Amniotic epithelial cell (primary cell): ENCODE results near the gene UGT2B28.
"Not testable (repeated sequence)": the region's sequence is repeated elsewhere in the genome, so short reads cannot be mapped to it uniquely, and the experiment has no call there.

Source experiments
- DNase-seq: peaks from one replicate; pipeline ENCODE4 v3.0.0-alpha.2; 2010; ENCODE audit warnings: low read depth

UGT2B28 gene

DNA sequence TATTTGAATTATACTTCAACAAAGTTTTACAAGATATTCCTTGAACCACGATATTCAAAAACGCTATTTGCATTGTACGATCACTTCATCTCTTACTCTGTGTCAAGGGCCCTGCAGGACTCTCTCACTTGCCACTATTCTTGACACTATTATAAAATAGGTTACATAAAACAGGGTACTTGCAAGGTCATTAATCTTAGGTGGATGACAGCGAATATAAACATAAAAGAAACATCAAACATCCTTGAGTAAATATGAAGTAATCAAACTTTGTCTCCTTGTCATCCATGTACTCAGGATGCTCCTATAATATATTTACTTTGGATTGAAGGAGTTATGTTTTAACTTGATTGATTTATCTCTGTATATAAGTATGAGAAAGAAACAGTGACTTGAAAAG lies at the start of gene UGT2B28:
Gene UGT2B28 (plus strand): TSS at position 395 of the 400 bp plus-strand sequence. CDS start 26 bp downstream, outside the sequence.
- DNase-seq: not testable (repeated sequence)

- no peak for DNase-seq
These were observed 41.2 kb upstream of the UGT2B28 start for GRCh38 chr4:69239092-69239491.

- DNase-seq: peak; percentile 16
These were observed 40.6 kb upstream of the UGT2B28 start for GRCh38 chr4:69239557-69240168.

- DNase-seq: not testable (repeated sequence)
These were observed 39.5 kb upstream of the UGT2B28 start for GRCh38 chr4:69240787-69241186.

DNA sequence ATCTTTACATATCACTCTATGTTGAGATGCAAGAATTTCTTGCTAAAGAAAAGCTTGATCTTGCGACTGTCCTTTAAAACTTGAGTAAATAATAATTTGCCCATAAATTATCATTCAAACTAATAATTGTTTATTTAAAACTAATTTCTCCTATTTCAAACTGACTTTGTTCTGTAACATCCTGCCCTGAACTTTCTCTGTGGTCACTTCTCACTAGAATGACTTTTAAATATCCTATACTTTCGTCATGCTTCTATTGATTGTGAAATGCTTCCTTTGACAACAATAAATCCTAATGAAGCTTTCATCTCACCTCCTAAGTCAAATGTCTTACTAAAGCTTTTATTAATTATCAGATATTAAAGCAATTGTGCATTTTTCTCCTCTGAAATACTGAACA lies 38.5 kb upstream of the UGT2B28 start:
- DNase-seq: not testable (repeated sequence)

GRCh38 chr4:69242562-69243240 lies 37.6 kb upstream of the UGT2B28 start:
- not testable (repeated sequence) for DNase-seq

- not testable (repeated sequence) for DNase-seq
These were observed 29.4 kb upstream of the UGT2B28 start for GRCh38 chr4:69250884-69251283.

GRCh38 chr4:69253147-69253772 lies 27.0 kb upstream of the UGT2B28 start:
- not testable (repeated sequence) for DNase-seq

- DNase-seq: not testable (repeated sequence)
These were observed 11.7 kb upstream of the UGT2B28 start for GRCh38 chr4:69268612-69269011.

- DNase-seq: not testable (repeated sequence)
These were observed 16.1 kb downstream of the UGT2B28 start for GRCh38 chr4:69296356-69296755.

- not testable (repeated sequence) for DNase-seq
These were observed 28.3 kb downstream of the UGT2B28 start for GRCh38 chr4:69308426-69309033.

- DNase-seq: not testable (repeated sequence)
These were observed 29.3 kb downstream of the UGT2B28 start for GRCh38 chr4:69309549-69310076.

- not testable (repeated sequence) for DNase-seq
These were observed 30.0 kb downstream of the UGT2B28 start for GRCh38 chr4:69310262-69310661.

- peak; percentile 7 for DNase-seq
These were observed 37.5 kb downstream of the UGT2B28 start for GRCh38 chr4:69317669-69318298.

GRCh38 chr4:69321153-69321729 lies 41.0 kb downstream of the UGT2B28 start:
- no peak for DNase-seq

DNA sequence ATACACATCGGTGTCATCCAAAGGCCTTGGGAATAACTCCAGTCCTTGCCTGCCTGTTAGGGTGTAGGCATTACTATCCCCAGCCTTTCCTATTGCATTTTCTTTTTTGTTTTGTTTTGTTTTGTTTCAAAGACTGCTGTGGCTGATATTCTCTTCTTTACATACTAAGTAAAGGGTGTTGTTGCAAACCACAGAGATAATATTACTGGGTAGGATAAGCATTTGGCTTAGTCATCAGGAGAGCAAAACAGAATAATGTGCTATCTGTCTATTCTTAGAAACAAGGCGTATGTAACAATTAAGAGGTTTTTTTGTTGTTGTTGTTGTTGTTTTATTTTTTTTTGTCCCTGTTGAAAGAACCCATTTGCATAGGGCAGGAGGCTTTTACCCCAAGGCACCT lies 41.8 kb downstream of the UGT2B28 start:
- DNase-seq: peak; percentile 76

GRCh38 chr4:69323284-69323683 lies 43.0 kb downstream of the UGT2B28 start:
- peak; percentile 5 for DNase-seq

DNA sequence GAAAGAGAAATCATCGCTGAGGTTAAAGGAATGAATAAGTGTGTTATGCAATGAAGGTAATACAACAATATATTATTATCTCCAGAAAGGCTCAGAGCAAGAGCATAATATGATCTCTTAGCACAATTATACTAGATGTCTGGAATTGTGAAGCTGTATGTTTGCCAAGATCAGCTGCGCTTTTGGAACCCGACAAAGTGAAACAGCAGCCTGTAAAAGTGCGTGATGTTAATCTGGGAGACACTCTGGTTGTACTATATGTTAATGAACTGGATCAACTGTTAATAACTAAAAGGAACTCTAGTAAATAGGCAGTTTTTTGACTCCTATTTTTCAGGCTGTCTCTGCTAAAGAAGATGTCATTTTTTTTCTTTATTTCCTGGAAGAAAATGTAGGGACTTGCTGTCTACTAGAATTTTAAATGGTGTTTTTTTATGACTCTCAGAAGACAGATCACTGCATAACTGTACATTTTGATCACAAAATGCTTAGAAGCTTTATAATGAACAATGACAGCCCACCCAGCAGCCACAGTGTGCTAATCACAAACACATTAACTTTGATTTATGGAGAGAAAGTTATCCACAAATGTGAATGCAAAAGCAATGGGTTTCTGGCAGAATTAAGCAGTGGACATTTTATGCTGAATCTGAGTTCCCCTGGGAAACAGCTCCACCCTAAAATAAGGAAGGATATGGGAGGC lies 50.2 kb downstream of the UGT2B28 start:
- DNase-seq: peak; percentile 6

- not testable (repeated sequence) for DNase-seq
These were observed 51.0 kb downstream of the UGT2B28 start for GRCh38 chr4:69331304-69331703.

GRCh38 chr4:69335485-69335884 lies 55.2 kb downstream of the UGT2B28 start:
- DNase-seq: peak; percentile 6

DNA sequence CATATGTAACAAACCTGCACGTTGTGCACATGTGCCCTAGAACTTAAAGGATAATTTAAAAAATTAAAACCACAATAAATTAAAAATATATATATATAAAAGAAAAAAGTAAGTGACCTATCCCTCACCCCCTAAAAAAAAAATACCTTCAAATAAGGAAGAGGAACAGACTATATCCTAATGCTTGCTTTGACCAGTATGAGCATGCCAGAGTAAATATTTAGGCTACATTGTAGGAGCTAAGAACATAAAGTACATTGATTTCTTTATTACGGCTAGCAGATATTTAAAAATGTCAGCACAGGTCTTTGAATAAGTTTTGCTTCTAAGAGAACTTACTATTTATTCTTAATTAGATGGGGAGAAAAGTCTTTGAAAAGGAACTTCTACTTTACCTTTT lies 62.8 kb downstream of the UGT2B28 start:
- DNase-seq: not testable (repeated sequence)
